SIG-M5 treated with dmso at 0.1 percent for 504 hours (cell line): ENCODE data around the gene IST1.
"Not testable (repeated sequence)": the region's sequence is repeated elsewhere in the genome, so short reads cannot be mapped to it uniquely, and the experiment has no call there.

Experiments
- DNase-seq: peaks from one replicate; lab custom pipeline; 2025; ENCODE audit not compliant: unreplicated experiment; lab: John Stamatoyannopoulos, UW

IST1 gene

DNA sequence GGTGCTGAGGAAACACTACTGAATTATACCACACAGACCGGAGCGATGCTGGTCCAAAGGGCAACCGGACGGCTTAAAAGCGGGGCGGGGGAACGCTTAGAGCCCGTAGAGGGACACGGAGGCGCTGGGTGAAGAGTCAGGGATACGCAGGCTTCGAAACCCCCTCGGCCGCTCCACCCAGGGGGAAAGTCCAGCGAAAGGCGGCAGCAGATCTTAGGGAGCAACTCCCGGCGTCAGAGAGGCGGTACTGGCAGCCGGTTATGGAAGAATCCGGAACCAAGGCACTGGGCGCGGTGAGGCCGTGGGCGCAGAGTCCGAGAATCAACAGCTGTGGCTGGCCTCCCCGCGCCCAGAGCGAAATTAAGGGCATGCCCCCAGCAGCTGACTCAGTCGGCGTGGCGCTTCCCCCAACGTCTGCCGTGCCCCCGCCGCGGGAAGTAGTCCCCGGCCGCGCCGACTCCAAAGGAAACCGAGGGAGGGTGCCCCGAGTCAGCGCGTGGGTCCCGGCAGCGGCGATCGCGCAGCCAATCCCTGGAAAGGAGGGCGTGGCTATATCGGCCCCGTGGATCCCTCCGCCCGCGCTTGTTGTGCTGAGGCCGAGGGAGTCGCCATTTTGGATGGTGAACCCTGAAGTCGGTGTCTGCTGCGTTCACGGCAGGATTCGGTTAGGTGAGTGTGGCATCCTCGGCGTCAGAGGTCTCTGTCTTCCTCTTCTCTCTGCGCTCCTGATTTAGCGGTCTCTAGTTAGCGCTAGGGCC is at the start of gene IST1:
TSS of gene IST1 (plus strand) at position 611 of the 758 bp plus-strand sequence. CDS start 20,110 bp downstream, outside the sequence.
- DNase-seq: peak; percentile 96

DNA sequence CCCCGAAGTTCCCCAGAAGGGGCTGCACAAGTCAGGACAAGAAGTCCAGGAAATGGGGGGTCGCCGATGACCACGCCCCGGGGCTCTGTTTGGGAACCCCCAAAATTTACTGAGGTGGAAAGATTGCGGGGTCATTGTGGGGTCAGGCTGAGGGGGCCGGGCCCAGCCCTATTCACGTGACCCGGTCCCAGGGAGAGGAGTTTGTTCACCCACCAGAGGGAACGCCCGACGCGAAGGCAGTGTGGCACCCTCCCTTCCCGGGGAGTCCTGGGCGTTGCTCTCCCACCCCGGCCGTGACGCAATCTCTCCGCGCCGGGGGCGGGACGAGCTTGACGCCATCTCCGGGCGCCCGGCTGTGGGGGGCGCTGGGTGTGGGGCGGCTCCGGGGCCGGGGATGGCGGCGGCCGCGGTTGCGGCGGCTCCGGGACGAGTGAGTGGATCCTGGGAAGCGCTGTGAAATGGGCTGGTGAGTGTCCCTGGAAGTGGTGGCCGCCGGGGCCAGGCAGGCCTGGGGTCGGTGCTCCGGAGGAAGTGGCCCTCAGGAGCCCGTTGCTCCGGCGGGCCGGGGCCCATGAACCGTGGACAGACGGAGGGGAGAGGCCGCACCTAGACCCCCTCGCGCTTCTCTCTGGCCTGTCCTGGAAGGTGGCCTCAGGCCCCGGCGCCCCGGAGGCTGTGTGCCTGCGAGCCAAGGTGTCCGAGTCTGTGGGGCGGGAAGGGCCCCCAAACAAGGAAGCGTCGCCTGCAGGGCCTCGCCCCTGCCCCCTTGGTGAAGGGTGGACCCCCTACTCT is 49.5 kb upstream of the IST1 start, which contains the start of gene ATXN1L:
TSS of gene ATXN1L (plus strand) at position 338 of the 792 bp plus-strand sequence. CDS start 3,765 bp downstream, outside the sequence.
- peak; percentile 88 for DNase-seq

DNA sequence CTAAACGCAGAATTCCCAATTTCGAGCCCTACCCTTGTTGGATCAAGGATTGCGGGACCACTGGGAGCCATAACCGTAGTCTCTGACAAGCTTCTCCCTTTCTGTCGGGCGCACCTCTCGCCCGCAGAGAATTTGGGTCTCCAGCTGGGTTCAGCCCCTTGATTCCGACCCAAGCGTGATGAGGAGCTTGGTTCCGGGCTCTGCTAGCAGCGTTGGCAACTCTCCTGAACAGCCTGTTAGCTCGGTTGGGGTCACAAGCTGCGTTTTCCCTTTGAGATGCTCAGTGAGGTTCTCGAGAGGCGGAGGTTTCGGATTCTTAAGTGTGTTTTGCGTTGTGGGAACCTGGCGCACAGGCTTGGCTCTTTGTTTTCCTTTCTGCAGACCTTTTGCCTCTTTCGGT is 48.9 kb upstream of the IST1 start:
- DNase-seq: peak; percentile 3

DNA sequence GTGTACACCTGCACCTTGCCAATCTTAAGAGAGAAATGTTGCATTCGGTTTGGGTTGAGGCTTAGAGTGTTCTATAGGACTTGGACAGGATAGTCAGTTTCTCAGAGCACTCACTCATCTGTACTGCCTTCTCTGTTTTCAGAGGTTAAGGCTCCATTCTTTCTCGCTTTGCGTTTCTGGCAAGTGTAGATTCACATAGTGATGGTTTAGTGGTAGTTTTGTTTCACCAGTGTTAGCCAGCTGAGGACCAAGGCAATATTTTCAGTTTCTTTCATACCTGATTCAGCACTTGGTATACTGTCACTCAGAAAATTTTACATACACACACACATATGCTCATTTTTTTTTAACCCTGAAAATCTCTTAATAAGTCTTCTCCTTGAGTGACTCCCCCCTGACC is 48.2 kb upstream of the IST1 start:
- DNase-seq: no peak

DNA sequence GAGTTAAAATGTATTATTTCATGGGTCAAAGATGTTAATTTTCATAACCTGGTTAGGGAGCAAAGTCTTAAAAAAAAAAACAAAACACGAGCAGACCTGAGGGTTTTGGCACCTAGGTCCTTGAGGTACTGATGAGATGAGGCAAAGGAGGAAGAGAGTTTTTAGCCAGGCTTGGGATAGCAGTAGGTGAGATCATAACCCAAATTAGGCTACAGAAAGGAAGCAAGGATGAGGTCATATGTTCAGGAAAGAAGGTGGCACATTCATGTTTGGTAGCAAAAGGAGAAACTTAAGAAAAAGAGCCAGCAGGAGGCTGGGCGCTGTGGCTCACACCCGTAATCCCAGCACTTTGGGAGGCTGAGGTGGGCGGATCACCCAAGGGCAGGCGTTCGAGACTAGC is 46.7 kb upstream of the IST1 start:
- no peak for DNase-seq

DNA sequence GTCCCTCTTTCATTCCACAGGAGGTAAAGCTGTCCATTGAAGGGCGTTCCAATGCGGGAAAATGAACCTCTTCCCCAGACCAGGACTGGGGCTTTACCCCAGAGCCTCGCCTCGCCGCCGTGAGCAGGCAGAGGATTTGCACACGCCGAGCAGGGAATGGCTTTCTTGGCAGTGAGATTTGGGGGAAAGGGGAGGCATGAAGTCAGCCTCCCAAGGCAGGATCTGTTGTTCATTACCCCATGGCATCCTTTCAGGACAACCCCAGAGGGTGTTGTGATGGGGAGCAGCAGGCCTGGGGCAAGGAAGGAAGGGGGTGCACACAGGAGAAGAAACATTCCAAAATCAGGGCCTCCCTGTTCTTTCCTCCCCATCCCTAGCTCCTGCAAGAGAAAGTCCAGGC is 43.6 kb upstream of the IST1 start:
- DNase-seq: no peak

DNA sequence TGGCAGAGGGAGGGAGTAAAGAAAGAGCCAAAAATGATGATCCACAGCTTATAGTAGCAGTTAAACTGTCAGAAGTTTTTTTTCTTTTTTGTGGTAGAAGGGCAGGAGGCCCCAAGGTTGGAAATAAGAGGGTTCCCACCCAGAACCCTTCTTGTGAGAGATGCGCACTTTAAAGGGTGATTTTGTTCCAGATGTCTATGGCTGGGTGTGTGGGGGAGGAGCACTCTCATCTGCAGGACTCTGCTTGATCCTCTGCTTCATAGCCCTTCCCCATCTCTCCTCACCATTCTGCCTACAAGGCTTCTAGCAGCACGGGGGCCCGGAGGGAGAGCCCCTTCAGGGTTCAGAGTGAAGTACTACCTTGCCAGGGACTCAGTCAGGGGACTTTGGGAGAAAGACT is 43.2 kb upstream of the IST1 start:
- no peak for DNase-seq

DNA sequence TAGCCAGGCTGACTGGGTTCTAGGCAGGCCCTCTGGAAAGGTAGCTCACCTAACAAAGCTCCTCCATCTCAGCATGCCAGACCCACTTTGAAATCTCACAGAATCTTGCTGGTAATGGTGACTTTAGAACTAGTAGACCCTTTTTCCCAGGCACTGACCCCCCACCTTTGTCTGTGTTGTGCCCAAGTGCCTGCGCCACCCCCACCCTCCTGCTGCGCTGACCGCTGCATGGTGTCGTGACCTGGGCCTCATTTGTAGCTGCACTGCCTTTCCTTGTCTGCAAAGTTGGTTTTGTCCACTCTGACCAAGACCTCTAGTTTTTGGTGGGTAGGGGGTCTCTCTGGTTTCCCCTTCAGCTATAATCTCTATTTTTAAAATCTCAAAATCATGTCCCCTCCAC is 42.8 kb upstream of the IST1 start:
- no peak for DNase-seq

DNA sequence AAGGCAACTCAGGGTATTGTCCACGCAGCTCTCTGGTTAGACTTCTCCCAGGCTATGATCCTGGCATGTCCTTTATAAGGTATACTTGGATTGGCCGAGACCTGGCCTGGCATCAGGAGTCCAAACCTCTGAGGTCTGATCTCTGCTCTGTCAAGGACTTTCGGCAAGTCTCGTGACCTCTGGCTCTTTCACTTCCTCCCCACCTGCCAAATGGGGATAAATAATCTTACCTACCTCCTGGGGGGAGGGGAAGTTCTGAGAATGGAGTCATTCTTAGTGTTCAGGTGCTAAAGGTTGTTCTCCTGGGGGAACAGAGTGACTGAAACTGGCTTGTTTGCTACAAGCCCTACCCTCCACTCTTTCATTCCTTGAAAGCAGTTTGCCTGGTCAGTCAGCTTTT is 41.9 kb upstream of the IST1 start:
- DNase-seq: no peak

DNA sequence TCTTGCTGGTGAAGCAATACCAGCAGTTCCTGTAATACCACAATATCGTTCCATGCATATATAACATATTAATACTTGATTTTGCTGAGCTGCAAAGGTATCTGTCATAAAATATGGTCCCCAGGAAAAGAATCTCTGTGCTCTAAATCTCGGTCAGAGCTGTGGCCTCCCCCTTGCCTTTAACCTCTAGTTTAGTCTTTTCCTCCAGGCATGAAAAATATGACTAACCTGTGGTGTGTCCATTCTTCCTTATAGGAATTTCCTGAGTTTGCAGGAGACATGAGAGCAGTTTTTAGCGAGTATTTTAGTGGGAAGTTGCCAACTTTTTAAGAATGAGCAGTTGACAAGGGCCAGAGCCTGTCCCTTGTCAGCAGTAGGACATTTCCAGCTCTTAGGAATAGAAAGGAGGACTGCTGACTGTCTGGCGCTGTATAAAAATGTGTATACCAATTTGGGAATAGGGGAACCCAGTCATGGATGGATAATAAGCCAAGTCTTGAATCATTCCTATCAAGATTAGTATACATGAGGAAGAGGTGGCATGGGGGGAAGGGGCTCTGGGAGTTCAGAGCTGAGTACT is 40.9 kb upstream of the IST1 start:
- no peak for DNase-seq

DNA sequence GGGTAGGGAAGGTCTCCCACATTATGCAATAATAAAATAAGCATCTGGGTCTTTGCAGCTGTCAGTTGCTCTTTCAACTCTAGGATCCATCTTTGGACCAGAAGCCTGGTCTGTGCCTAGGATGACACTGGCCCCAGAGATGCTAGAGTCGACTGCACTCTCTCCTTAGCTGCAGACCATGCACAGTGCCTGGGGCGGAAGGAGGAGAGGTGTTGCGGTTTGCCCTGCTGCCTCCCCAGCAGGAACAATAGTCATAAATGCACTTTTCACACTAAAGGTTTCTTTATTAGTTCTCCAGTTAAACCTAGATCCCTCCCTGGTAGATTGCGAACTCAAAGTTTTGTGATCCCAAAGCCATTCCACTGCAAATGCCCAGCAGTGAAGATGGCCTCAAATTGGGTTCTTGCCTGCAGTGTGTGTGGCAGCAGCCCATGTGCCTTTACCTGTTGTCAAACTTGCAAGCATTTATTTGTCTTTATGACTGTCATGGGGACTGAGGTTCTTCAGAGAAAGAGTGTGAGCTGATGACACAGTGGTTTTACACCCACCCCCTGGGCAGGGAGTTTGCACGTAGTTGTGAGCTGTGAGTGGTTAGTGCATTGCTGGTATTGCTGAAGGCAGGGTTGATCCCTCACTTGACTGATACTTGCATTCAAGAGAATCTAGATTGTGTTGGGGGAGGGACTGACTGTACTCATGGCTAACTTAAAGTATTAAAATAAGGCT is 39.2 kb upstream of the IST1 start:
- DNase-seq: no peak

DNA sequence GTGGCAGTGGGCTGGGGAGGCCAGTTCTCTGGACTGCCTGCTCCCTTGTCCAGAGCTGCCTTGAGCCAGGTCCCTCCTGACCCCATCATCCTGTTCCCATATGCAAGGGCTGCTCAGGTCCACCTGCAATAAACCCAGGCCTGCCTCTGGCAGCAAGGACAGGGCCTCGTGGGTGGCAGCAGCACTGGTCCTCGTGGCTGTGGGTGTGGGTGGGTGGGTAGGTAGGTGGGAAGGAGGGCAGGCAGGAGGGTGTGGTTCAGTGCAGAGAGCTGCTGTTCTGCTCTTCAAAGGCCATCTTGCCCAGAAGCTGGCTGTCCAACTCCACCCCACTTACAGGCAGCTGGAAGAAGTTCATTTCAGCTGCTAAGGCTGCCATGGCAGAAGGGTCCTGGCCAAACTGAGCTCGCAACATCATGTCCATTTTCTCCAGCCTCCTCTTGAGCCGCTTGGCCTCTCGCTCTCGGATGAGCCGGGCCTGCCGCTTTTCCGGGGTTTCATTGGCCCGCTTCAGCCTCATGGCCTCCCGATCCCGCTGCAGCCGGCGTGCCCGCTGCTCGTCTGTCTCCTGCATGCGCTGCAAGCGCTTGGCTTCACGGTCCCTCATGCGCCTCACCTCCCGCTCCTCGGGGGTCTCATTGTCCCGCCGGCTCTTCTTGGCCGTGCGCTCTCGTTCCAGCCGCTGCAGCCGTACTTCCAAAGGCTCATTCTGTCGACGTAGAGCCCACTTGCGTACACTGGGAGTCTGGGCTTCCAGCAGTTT is 35.4 kb upstream of the IST1 start:
- no peak for DNase-seq

DNA sequence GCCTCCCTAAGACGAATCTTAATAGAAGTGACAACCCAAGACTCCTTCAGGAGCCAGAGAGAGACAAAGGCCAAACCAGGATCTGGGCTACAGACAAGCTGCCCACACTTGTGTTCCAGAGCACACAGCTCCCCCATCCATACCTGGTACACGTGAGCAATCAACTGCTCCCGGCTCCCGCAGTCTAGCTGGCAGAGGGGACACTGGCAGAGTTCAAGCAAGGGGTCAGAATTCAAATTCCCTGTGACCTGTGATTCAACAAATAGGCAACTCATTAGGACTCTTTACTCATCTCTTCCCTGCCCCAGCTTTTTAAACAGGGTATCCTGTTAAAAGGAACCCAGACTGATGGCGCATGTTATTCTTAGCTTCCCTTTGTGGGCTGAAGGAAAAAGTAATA is 31.3 kb upstream of the IST1 start:
- no peak for DNase-seq

DNA sequence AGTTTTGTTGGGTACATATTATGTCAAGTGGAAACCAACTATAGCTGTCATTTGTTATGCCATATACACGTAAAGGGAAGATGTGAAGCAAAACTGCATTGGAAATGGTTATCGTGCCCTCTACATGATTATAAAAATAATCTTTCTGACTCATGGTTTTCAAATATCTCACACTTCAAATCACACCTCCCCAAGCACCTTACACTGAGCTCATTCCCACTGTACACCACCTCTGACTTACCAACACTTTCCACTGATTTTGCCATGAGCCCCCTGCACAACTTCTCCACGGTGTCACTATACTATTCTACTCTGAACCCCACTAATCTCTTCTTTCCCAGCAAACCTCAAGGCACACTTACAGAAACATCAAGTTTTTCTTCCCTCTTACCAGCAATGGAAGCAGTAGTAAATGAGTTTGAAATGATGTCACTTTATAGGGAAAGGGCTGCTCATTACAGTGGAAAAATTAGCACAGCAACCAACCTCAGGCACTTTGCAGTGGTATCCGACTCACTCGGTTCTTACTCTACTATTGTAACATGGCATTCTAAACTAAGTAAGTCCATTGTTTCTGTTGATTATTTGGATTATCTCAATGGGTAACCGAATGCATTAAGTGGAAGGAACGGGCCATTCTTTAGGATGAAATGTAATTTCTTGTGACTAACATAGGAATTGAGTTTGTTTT is 30.0 kb upstream of the IST1 start:
- no peak for DNase-seq

DNA sequence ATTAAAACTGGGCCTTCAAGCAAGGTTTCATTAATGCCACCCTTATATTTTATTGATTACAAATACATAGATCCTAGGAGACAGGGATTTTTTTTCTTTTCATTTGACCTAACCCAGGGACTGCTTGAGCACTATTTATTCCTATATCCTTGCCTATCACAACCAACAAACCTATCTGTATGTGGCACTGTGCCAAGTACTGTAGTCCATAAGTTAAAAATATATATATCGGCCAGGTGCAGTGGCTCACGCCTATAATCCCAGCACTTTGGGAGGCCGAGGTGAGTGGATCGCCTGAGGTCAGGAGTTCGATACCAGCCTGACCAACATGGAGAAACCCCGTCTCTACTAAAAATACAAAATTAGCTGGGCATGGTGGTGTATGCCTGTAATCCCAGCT is 28.2 kb upstream of the IST1 start:
- DNase-seq: not testable (repeated sequence)

DNA sequence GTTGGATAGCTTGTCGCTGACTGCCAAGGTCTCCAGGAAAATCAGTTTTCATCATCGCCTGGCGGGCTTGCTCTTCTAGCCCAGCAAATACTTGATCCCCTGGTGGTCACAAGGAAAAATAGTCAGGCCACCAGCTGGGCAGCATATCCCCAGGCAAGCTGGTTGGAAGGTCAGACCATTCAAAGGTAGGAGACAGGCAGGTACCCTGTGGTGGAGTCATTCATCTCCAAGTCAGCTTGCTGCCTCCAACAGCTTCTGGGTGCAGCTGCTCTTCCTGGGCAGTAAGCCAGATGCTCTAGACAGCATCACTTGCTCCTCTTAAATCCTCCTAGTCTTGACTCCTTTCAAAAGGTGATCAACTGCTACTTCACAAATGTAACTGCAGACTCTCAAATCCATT is 27.4 kb upstream of the IST1 start:
- DNase-seq: no peak

DNA sequence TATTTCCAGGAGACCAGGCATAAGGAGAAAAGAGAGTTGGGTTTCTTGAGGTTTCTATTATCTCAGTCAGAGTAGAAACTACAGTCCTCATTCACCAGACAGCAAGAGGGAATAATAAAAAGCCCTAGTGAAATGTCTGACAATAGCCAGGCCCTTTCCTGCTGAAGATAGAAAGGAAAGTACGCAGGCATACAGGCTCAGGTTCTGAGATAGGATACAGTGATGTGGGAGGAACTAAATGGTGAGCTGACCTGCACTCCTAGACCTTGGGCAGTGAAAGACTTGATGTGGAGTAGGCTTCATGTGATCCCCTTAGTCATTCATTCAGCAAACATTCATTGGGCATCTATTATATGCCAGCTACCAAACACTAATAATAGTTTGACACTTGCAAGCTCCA is 26.2 kb upstream of the IST1 start:
- no peak for DNase-seq

DNA sequence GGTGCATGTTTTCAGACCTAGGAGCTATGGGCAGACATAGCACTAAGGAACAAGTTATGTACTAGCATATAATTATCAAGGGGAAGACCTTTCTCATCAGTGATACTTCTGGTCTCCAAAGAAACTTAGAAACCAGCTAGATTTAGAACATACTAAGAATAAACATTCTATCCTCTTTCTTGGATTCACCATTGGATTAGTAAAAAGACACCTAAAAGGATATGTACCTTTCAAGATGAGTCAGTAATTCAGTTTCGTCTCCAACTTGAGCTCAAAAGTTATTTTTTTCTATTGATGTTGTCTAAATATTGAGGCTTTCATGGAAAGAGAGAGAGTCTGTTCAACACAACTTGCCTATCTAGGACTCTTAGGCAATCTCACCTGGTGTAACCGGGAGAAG is 24.5 kb upstream of the IST1 start:
- no peak for DNase-seq

DNA sequence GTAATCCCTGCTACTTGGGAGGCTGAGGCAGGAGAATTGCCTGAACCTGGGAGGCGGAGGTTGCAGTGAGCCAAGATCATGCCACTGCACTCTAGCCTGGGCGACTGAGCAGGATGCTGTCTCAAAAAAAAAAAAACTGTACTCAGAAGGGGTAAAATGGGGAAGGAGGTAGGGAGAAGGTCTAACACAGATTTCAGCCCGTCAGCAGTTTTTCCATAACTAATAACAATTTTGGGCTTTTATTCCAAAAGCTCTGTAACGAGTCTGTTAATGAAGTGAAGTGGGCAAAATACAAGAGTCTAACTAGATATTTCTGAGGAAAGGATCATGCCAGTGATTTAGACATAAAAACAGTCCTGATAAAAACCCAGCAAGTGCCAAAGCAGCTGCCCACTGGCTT is 22.1 kb upstream of the IST1 start:
- no peak for DNase-seq

DNA sequence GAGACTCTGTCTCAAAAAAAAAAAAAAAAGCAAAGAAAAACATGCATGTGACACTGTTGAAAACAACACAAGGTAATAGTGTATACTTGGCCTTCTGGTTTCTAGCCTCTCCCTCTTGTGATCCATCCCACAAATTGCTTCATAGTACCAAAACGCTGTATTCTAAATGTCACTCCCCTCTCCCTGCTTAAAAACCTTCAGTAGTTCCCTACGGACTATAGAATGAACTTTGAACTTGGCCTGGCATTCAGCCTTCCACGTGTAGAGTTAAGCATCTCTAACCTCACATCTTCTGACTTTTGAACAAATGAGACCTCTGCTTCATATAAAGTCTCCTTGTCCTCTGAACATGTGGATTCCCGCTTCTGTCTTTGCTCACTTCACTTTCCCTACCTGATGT is 16.4 kb upstream of the IST1 start:
- no peak for DNase-seq
